ENCODE measurements around the gene SLC38A8.

The SLC38A8 gene

DNA sequence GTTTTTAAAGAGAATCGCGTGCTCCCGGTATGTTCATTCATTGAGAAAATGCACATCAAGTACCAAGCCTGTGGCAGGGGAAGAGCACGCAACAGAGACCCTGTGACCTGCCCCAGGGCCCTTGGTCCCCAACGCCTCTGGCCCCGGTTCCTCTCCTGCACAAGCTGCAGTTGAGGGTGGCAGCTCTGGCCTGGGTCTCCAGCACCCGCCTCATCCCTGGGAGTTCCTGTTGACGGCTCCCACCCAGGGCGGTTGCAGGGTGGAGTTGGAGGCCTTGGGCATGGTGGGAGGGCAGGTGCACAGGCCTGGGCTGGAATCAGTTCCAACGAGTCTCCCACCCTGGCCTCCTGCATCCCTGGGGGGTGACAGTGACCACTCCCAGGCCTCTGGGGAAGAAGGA lies 69.5 kb downstream of the SLC38A8 start:
- in situ Hi-C loops (cut with HindIII; ENCODE audit: low pct_unique_long_range_greater_than_20kb, low sequenced_read_pairs), result no loop called here
- TF ChIP-seq JUND (IDR thresholded peaks at IDR 0.05; ENCODE audit: low read depth), result no peak
- DNase-seq (ENCODE audit: low read depth in 1 of 2, low spot score in 1 of 2), result no peak

DNA sequence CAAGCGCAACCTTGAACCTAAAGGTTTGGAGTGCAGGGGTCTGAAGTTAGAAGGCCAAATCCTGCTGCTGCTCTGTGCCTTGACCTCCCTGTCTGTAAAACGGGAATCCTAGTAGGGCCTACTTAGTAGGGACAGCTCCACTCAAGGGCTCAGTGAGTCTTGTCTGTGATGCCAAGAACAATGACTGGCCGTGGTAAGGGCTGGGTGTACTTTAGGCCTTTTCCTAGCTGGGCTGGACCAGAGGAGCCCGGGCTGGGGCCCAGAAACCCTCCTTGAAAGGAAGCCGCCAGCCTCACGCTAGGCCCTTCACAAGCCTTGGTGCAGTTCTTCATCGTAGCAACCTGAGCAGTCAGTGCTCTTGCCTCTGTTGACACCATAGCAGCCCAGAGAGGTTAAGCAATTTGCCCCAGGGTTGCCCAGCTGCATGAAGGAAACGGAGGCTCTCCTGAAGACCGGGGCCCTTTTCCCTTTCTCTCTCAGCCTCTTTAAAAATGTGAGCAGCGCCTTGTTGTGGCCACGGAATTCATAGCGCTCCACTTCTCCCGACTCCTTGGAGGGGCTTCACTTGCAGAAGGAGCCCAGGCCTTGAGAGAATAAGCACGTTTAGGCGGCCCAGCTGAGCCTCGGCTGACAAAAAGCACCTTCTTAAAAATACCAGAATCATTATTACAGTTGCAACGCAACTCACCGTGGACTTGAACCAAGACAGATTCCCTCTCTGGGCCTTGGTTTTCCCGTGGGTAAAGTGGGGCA lies 70.2 kb downstream of the SLC38A8 start:
- no peak for DNase-seq (ENCODE audit: low read depth in 1 of 2, low spot score in 1 of 2)
- no peak for TF ChIP-seq JUND (IDR thresholded peaks at IDR 0.05; ENCODE audit: low read depth)
- in situ Hi-C loops (cut with HindIII; ENCODE audit: low pct_unique_long_range_greater_than_20kb, low sequenced_read_pairs), result no loop called here

DNA sequence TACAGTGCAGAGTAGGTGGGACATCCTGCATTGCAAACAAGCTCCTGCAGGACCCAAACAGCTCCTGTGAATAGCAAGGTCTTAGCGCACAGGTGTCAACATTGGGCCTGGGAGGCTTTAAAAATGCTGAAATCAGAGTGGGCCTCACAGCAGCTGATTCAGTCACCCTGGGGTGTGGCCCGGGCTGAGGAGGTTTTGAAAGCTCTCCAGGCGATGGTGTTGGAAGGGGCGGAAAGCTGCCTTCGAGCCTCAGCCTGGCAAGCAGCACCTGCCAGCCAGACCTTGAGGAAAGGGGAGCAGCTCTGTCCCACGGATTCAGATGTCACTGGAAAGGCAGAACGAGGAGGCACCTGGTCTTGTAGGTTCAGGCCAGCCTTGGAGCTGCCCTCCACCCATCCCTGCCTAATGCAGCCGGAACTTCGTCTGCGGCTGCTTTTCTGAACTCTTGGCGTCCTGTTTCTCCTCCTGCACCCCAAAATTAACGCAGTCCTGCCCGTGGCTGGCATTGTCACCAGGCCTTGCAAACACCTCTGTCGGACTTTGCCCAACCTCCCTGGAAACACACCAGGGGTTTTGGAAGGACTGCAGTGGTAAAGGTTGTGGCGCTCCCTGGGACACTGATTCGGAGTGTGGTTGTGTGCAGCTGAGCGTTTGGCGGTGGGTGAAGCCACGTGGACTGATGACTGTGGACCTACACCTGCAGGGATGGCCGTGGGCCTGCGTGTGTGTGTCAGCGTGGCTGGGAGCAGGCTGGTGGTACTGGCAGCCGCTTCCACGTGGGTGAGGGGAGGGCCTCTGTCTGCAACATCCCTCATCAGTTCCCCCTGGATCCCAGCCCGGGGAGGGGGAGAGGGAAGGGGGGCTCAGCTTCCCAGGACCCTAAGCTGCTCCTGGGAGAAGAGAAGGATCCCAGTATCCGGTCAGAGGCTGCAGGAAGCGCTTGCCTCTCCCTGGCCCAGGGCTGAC lies 71.1 kb downstream of the SLC38A8 start:
- in situ Hi-C loops (cut with HindIII; ENCODE audit: low pct_unique_long_range_greater_than_20kb, low sequenced_read_pairs), result no loop called here
- TF ChIP-seq JUND (IDR thresholded peaks at IDR 0.05; ENCODE audit: low read depth), result no peak
- DNase-seq (ENCODE audit: low read depth in 1 of 2, low spot score in 1 of 2), result no peak

DNA sequence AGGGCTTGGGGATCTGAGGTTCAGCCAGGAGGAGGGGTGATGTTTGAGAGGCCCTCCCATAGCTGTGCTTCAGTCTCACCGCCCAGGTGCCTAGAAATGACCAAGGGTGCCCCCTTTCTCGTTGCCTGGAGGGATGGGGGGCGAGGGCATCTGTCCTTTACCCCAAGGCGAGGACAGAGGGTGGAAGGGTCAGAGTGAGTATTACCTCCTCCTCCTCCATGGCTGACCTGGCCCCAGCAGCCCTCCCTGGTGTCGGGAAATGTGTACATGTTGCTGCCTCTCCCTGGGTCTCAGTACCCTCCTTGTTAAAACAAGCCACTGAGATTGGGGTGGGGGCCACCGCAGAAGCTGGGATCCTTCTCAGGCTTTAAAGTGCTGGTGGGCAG lies 72.2 kb downstream of the SLC38A8 start:
- in situ Hi-C loops (cut with HindIII; ENCODE audit: low pct_unique_long_range_greater_than_20kb, low sequenced_read_pairs), result no loop called here
- DNase-seq (ENCODE audit: low read depth in 1 of 2, low spot score in 1 of 2), result no peak
- TF ChIP-seq JUND (IDR thresholded peaks at IDR 0.05; ENCODE audit: low read depth), result no peak

DNA sequence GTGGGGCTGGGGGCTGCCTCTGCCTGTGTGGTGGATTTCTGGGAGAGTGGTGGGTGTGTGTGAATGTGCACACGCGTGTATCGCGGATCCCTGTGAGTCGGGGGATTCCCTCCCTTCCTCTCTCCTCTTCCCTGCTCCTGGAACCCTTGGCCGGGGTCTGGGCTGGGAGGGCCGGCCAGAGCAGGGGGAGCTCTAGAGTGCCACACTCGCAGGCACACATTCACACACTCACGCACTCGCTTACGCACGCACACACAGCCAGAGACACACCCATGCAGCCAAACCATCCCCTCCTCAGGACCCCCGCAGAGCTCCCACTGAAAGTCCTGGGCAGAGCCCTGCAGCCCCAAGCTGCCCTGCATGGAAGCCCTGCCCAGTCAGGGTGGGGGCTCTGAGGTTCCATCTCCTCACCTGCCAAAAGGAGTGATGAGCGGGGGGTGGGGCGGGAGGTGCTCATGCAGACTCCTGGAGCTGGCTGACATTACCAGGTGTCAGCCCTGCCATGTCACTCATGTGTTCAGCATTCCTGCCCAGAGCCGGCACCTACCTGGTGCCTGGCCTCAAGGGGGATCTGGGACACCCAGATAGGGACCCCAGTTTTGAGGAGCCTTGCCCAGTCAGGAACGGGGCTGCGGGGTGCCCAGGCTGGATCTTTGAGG lies 72.7 kb downstream of the SLC38A8 start:
- DNase-seq (ENCODE audit: low read depth in 1 of 2, low spot score in 1 of 2), result no peak

DNA sequence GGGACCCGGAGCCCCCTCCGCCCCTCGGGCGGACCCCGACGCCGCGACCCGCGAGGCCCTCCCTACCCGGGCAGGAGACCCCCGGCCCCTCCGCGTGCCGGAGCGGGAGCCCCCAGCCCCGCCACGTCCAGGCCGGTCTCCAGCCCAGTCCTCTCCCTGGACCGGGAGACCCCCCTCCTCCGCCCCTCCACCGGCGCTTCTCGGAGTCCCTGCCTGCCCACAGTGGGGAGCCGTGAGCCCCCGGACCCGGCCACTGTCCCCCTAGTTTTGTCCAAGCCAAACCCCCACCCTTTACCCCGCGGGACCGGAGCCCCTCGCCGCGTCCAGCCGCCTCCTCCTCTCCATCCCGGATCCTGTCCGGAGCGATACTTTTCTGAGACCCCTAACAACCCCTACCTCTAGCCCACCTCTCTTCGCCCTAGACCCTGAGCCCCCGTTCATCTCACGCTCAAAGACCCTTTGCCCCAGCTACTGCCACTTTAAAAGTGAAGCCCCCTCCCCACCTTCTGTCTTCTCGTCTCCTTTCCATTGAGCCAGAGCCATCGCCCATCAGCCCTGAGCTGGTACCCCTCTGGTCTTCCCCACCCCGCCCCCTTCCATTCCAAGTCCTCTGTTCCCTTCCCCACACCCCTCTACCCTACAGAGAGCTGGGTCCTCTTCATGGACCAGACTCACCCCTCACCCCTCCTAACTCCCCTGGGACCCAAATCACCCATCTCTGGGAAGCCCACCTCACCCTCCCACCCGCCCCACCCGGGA lies 73.5 kb downstream of the SLC38A8 start:
- no peak for DNase-seq (ENCODE audit: low read depth in 1 of 2, low spot score in 1 of 2)
- TF ChIP-seq JUND (IDR thresholded peaks at IDR 0.05; ENCODE audit: low read depth), result no peak
- in situ Hi-C loops (cut with HindIII; ENCODE audit: low pct_unique_long_range_greater_than_20kb, low sequenced_read_pairs), result no loop called here

More for the DNA sequence above, 72.7 kb downstream of the SLC38A8 start:
- in situ Hi-C loops (cut with HindIII; ENCODE audit: low pct_unique_long_range_greater_than_20kb, low sequenced_read_pairs), result no loop called here
- no peak for TF ChIP-seq JUND (IDR thresholded peaks at IDR 0.05; ENCODE audit: low read depth)

DNA sequence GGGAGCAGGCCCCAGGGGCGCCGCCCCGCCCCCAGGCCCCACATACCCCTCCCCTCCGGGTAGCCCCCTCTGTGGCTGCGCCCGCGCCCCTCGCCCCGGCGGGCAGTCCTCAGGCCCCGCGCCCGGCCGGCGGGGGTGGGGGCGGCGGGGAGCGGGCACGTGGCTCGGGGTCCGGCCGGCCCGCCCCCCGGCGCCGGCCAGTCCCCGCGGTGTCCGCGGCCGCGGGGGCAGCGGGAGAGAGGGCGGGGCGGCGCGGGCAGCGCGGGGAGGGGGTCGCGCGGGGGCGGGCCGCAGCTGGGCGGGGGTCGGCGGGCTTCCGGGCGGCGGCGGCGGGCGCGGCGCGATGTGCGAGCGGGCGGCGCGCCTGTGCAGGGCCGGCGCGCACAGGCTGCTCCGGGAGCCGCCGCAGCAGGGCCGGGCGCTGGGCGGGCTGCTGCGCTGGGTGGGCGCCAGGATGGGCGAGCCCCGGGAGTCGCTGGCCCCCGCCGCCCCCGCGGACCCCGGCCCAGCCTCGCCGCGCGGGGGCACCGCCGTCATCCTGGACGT lies 74.2 kb downstream of the SLC38A8 start:
- TF ChIP-seq JUND (IDR thresholded peaks at IDR 0.05; ENCODE audit: low read depth), result no peak
- DNase-seq (ENCODE audit: low read depth in 1 of 2, low spot score in 1 of 2), result no peak
- in situ Hi-C loops (cut with HindIII; ENCODE audit: low pct_unique_long_range_greater_than_20kb, low sequenced_read_pairs), result no loop called here

DNA sequence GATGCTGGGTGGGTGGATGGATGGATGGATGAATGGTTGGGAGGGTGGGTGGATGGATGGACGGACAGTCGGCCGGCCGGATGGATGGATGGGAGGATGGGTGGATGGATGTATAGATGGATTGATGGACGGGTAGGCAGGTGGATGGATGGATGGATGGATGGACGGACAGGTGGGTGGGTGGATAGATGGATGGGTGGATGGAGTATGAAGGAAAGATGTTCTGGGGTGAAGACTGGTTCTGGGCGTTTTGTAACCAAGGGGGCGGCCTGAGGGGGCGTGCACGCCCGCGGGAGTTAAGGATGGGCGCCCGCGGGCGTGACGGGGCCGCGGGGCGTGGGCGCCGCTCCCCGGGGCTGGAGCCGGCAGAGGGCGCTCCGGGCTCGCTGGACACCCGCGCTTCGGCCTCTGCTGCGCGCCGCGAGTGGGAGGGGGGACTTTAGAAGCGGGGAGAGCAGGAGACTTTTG lies 74.7 kb downstream of the SLC38A8 start, which contains the start of gene NECAB2:
Gene NECAB2 (plus strand): TSS at position 407 of the 468 bp plus-strand sequence. CDS start 405 bp downstream, outside the sequence.
- TF ChIP-seq JUND (IDR thresholded peaks at IDR 0.05; ENCODE audit: low read depth), result no peak
- in situ Hi-C loops (cut with HindIII; ENCODE audit: low pct_unique_long_range_greater_than_20kb, low sequenced_read_pairs), result no loop called here
- no peak for DNase-seq (ENCODE audit: low read depth in 1 of 2, low spot score in 1 of 2)

DNA sequence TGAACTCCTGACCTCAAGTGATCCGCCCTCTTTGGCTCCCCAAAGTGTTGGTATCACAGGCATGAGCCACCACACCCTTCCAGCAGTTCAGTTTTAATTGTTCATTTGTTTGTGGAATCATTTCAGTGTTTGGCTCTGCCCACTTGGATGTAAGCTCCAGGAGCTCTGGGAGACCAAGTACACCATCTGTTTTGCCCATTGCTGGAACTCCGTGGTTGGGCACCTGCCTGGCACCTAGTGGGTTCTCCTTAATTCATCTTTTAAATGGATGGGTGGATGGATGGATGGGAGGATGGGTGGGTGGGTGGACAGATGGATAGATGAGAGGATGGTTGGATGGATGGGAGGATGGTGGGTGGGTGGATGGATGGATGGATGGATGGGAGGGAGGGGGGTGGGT lies 75.5 kb downstream of the SLC38A8 start:
- DNase-seq (ENCODE audit: low read depth in 1 of 2, low spot score in 1 of 2), result no peak
- in situ Hi-C loops (cut with HindIII; ENCODE audit: low pct_unique_long_range_greater_than_20kb, low sequenced_read_pairs), result no loop called here
- no peak for TF ChIP-seq JUND (IDR thresholded peaks at IDR 0.05; ENCODE audit: low read depth)

DNA sequence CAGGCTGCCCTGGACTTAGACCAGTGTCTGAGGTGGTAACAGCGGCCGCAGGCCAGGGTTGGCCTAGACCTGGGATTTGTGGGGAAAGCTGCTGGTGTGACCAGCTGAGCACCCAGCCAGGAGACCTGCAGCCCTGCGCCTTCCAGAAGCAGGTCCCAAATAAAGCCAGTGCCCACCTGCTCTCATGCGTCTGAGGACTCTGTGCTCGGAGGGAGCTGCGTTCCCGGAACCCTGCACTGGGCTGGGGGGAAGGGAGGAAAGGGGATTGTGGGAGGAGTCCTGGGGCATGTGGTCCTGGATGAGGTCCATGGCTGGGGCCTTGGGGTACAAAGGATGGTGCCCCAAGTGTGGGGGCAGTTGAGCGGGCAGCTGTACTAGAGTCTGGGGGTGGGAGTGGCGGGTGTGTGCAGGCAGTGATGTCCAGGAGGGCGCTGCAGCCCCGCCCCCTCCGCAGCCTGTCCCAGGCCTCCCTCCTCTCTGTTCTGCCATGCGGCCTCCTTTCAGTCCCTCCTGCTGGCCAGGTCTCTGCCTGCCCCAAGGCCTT lies 76.4 kb downstream of the SLC38A8 start:
- TF ChIP-seq JUND (IDR thresholded peaks at IDR 0.05; ENCODE audit: low read depth), result no peak
- in situ Hi-C loops (cut with HindIII; ENCODE audit: low pct_unique_long_range_greater_than_20kb, low sequenced_read_pairs), result no loop called here
- DNase-seq (ENCODE audit: low read depth in 1 of 2, low spot score in 1 of 2), result no peak

DNA sequence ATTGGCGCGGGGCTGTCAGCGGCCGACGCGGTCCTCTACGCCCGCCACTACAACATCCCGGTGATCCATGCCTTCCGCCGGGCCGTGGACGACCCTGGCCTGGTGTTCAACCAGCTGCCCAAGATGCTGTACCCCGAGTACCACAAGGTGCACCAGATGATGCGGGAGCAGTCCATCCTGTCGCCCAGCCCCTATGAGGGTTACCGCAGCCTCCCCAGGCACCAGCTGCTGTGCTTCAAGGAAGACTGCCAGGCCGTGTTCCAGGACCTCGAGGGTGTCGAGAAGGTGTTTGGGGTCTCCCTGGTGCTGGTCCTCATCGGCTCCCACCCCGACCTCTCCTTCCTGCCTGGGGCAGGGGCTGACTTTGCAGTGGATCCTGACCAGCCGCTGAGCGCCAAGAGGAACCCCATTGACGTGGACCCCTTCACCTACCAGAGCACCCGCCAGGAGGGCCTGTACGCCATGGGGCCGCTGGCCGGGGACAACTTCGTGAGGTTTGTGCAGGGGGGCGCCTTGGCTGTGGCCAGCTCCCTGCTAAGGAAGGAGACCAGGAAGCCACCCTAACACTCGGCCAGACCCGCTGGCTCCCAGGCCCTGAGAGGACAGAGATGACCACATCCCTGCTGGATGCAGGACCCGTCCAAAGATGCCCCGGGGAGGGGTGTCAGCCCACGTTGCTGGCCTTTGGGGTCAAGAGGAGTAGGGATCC lies 77.0 kb downstream of the SLC38A8 start:
- TF ChIP-seq JUND (IDR thresholded peaks at IDR 0.05; ENCODE audit: low read depth), result no peak
- no peak for DNase-seq (ENCODE audit: low read depth in 1 of 2, low spot score in 1 of 2)
- in situ Hi-C loops (cut with HindIII; ENCODE audit: low pct_unique_long_range_greater_than_20kb, low sequenced_read_pairs), result no loop called here
